ENCODE measurements around the gene PARVG.

Gene PARVG

DNA sequence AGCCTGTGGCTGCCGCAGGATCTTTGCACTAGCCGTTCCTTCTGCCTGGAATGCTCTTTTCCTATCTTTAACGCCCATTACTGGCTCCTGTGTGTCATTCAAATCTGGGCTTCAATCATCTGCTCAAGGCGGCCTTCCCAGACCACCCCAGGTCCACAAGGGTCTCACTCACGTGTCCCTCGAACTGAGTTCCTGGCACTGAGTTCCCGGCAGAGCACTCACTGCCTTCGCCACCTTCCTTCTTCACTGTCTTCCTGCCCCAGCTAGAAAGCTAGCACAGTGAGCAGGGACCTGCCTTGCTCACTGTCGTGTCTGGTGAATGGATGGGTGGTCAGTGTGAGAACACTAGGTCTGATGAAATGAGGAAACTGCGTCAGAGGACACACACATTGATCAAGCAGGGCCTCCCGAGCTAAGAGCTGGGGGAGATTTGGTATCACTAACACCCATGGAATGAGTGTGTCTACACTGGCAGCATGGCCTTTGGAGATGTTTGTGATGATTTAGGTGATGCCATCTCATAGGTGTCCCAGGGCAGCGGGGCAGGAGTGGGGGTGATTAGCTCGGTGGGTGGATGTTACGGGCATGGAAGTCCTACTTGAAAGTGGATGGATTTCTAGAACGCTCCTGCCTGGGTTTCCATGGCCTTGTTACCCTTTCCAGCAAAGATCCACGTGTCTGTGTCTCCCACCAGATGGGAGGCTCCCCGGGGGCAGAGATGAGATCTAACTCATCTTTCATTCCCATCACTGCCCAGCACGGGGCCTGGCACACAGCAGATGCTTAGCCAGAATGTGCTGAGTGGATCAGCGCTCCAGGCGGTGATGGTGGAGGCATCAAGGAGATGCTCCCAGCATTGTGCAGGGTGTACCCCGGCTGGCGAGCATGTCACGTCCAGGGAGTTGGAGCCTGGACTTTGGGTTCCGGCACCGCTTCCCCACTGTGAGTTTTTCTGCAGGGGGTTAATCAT is 67.5 kb downstream of the PARVG start:
- DNase-seq, result no peak

DNA sequence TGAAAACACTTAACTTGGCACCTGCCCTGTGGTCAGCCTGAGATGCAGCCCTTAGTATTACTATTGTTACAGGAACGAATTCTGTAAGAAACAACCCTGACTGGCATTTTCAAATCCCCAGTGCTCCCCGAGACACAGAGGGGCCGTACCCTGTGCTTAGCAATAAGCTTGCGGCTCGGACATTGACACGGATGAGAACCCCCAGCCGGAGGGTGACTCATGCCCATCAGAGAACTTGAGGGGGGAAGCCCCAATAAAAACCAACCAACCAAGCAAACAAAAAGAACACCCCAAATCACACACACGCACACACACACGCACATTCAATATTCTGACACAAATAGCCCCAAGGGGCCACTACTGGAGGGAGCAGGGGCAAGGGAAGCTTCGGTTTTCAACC is 68.2 kb downstream of the PARVG start:
- DNase-seq, result no peak

DNA sequence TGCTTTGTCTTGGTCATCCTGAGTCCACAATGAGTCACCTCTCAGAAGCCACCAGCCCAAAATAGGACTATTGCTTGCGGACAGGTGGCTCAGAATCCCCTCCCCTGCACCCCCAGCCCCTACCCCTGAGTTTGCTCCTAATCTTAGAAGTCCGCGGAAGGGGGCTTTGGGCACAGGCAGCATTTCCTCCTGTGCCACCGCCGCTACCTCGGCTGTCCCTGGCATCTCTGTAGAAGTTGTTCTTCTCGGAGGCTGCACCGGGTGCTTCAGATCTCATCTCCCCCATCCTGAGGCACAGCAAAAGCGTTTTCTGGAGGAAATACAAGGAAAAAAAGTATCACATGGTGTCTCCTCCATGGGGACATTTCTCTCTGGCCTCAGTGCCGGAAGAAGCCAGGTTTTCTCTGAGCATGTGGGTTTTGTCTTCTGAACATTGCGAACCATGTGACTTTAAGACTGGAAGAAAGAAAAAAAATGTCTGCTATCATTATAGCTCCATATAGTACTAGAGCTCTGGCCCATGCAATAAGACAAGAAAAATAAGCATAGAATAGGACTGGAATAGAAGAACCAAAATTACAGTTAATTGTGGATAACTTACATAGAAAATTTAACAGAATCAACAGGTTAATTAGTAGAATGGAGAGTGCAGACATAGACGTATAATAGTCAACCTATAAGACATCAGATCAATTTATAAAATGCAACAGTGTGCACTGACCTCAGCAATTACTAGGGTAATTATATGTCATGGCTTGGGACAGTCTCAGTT is 68.8 kb downstream of the PARVG start:
- DNase-seq, result no peak

GRCh38 chr22:44254811-44255210 is 74.1 kb downstream of the PARVG start:
- no peak for DNase-seq

DNA sequence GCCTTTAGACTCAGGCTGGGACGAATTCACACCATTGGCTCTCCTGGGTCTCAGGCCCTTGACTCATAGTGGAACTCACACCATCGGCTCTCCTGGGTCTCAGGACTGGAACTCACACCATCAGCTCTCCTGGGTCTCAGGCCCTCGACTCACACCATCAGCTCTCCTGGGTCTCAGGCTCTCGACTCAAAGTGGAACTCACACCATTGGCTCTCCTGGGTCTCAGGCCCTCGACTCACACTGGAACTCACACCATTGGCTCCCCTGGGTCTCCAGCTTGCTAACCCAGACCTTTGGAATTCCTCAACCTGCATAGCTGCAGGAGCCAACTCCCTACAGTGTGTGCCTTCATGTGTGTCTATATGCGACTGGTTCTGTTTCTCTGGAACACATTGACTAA is 75.4 kb downstream of the PARVG start:
- no peak for DNase-seq

DNA sequence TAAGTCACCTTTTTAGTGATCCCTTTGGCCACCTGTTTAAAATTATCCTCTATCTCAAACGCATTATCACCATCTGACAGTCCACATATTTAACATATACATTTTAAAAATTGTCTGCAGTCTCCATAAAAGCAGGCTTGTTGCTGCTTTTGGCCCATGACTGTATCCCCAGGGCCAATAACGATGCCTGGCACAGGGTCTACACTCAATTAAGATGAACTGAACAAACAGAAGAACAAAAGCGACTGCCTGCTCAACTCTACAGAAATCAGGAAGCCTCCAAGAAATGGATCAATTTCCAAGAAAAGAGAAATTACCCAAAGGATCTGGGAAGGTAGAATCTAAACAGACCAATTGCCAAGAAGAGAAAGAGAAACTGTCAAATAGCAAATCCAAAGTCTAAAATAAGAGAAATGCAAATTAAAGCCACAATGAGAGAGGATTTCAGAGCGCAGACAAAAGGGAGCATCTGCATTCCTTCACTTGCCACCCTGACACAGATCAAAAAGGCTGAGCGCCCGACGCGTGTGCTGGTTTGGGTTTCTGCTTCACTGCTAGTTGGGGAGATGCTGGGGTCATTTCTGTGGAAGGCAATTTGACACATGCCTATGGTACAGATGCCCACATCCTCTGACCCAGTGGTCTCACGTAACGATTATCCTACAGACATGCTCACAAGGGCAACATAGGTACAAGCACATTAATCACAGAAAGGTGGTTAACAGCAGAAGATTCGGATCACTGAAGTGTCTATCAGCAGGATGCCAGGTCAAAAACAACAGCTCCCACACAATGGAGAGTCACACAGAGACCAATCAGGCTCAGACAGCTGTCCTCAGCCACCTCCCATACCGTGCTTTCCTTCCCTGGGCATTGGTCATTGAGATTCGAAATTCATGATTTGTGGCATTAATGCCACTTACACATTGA is 76.1 kb downstream of the PARVG start:
- DNase-seq, result no peak

Measured in NCI-H524 treated with DMSO at 0.1 percent for 48 hours (cell line).